Measurements from ENCODE around the gene RNF215.

The RNF215 gene

GRCh38 chr22:30373331-30374325 is 13.6 kb downstream of the RNF215 start:
- H3K27ac Mint-ChIP-seq, result peak overlapping the region; percentile 84
- H3K9me3 Mint-ChIP-seq, result no peaks in the 10 kb centered on the region
- H3K4me1 Mint-ChIP-seq, result peaks cover 34% of the 10 kb centered on the region
- DNase-seq, result no peak
- H3K36me3 Mint-ChIP-seq (ENCODE audit: low read depth), result peaks cover 5% of the 10 kb centered on the region
- TF ChIP-seq CTCF (IDR thresholded peaks at IDR 0.05), result no peak
- H3K4me3 Mint-ChIP-seq, result no peak overlapping the region
- peaks cover 3% of the 10 kb centered on the region for H3K27me3 Mint-ChIP-seq (ENCODE audit: low read depth, poor library complexity)

- Mint-ChIP-seq H3K4me1 (peaks cover 41% of the 10 kb centered on the region), H3K4me3 (no peak overlapping the region), H3K27ac (peak overlapping the region; percentile 84), H3K9me3 (no peaks in the 10 kb centered on the region), H3K36me3 (ENCODE audit: low read depth) (peaks cover 2% of the 10 kb centered on the region), H3K27me3 (ENCODE audit: low read depth, poor library complexity) (peaks cover 3% of the 10 kb centered on the region)
- DNase-seq, result no peak
- no peak for TF ChIP-seq CTCF (IDR thresholded peaks at IDR 0.05)
These were observed 14.3 kb downstream of the RNF215 start for GRCh38 chr22:30372915-30373314.

GRCh38 chr22:30371981-30372380 is 15.2 kb downstream of the RNF215 start:
- TF ChIP-seq CTCF (IDR thresholded peaks at IDR 0.05), result no peak
- H3K4me1 Mint-ChIP-seq, result peaks cover 42% of the 10 kb centered on the region
- peaks cover 3% of the 10 kb centered on the region for H3K27me3 Mint-ChIP-seq (ENCODE audit: low read depth, poor library complexity)
- H3K4me3 Mint-ChIP-seq, result no peak overlapping the region
- no peaks in the 10 kb centered on the region for H3K9me3 Mint-ChIP-seq
- H3K27ac Mint-ChIP-seq, result no peak overlapping the region
- no peak for DNase-seq
- no peaks in the 10 kb centered on the region for H3K36me3 Mint-ChIP-seq (ENCODE audit: low read depth)

GRCh38 chr22:30371321-30371720 is 15.9 kb downstream of the RNF215 start:
- H3K4me3 Mint-ChIP-seq, result no peak overlapping the region
- peaks cover 42% of the 10 kb centered on the region for H3K4me1 Mint-ChIP-seq
- DNase-seq, result no peak
- peaks cover 3% of the 10 kb centered on the region for H3K27me3 Mint-ChIP-seq (ENCODE audit: low read depth, poor library complexity)
- TF ChIP-seq CTCF (IDR thresholded peaks at IDR 0.05), result no peak
- H3K27ac Mint-ChIP-seq, result no peak overlapping the region
- H3K9me3 Mint-ChIP-seq, result no peaks in the 10 kb centered on the region
- no peaks in the 10 kb centered on the region for H3K36me3 Mint-ChIP-seq (ENCODE audit: low read depth)

GRCh38 chr22:30370641-30371230 is 16.5 kb downstream of the RNF215 start:
- peaks cover 3% of the 10 kb centered on the region for H3K27me3 Mint-ChIP-seq (ENCODE audit: low read depth, poor library complexity)
- no peaks in the 10 kb centered on the region for H3K9me3 Mint-ChIP-seq
- peaks cover 42% of the 10 kb centered on the region for H3K4me1 Mint-ChIP-seq
- no peaks in the 10 kb centered on the region for H3K36me3 Mint-ChIP-seq (ENCODE audit: low read depth)
- peak overlapping the region; percentile 83 for H3K27ac Mint-ChIP-seq
- no peak for TF ChIP-seq CTCF (IDR thresholded peaks at IDR 0.05)
- H3K4me3 Mint-ChIP-seq, result no peak overlapping the region
- peak; percentile 39 for DNase-seq

Measured in nephron progenitor cell (in vitro differentiated cells).